Activated T-helper 2 cell treated with anti-CD3 and anti-CD28 coated beads, Interferon-gamma antibody, Interleukin-2, Interleukin-4, amounts not matched to agents 10 μg/mL and 5 μg/mL and 100 μg/mL, durations not matched to agents 14 hours and 24 hours and 36 hours (primary cell): ENCODE results near the gene CALD1. TPM values are rescaled to one million over a fixed set of nuclear protein-coding genes. Genes with fewer than 3 reads are reported as not detected.

Source experiments
- DNase-seq: peaks from one replicate; pipeline ENCODE4 v3.0.0; 2021; ENCODE audit warnings: low spot score
- H3K27ac Mint-ChIP-seq: one replicate; pipeline ENCODE4 v1.8.0; 2021; ENCODE audit warnings: mixed read lengths
- H3K27me3 Mint-ChIP-seq: one replicate; pipeline ENCODE4 v1.8.0; 2021; ENCODE audit warnings: low read depth, mixed read lengths
- H3K36me3 Mint-ChIP-seq: one replicate; pipeline ENCODE4 v1.8.0; 2021; ENCODE audit warnings: low read depth, mixed read lengths
- H3K4me1 Mint-ChIP-seq: one replicate; pipeline ENCODE4 v1.8.0; 2021; ENCODE audit warnings: low read depth, mixed read lengths
- H3K4me3 Mint-ChIP-seq: one replicate; pipeline ENCODE4 v1.8.0; 2021; ENCODE audit warnings: low read depth, mild to moderate bottlenecking, moderate library complexity, mixed read lengths
- H3K9me3 Mint-ChIP-seq: one replicate; pipeline ENCODE4 v1.8.0; 2021; ENCODE audit warnings: mixed read lengths
- intact Hi-C: fragments of 100-400 bp; cut with micrococcal nuclease; formaldehyde crosslinking; loops from one replicate; pipeline ENCODE4 v1.15.1; 2023
- total RNA-seq: library from RNA; stranded (reverse); gene quantifications from 2 replicates; pipeline ENCODE4 v1.2.3, GENCODE V29; 2022

The CALD1 gene
- total RNA-seq, 1 donor from 2014 or later, result 10.1 TPM

DNA sequence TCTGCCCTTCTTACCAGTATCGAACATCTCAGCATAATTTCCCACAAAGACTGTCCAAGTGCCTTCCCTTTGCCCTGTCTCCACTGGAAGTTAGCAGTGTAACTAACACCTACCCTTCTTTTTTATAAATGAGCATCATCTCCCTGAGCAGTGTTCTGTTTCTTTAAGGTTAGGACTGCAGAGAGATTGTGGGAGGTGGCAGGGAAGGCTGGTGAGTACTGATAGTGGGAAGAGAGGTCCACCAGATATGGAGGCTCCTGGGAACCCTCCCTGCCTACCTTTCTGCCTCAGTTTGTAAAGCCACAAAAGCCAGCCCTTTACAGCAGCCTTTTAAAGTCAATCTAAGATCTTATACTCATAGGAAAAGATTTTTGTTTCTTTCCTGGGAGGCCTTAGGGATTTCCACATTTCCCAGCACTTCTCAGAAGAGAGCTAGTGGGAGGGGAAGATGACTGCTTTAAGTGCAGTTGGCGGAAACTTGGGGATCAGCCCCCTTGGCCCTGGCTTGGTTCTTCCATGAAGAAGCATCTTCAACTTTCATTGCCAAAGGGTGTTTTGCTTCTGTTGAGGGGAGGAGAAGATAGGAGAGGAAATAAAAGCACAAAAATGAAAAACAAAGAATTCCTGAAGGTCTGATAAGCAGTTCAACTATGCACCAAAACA is 36.6 kb upstream of the CALD1 start:
- Mint-ChIP-seq H3K27me3 (no peaks in the 10 kb centered on the region), H3K36me3 (peaks cover 25% of the 10 kb centered on the region), H3K9me3 (peaks cover 5% of the 10 kb centered on the region), H3K4me3 (no peak overlapping the region), H3K4me1 (peaks cover 44% of the 10 kb centered on the region), H3K27ac (peak overlapping the region; percentile 53)
- DNase-seq, result no peak
- intact Hi-C loops, result no loop called here

DNA sequence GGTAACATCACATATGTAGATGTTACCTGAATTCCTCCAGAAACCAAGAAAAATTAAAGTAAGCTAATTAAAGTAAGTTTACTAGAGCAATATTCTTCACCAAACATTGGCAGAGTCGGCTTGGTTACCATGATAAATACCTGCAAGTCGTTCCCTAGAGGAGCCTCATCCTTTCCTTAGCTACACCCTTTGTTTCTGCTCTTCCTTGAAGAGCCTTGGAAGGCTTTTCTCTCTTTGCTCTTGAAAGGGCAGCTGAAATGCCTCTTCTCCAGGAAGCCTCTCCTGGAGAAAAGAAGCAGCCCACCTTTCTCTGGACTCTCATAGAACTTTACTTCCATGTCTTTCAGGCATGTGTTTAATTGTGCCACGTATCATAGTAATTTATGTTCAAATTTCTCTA is 34.9 kb upstream of the CALD1 start:
- Mint-ChIP-seq H3K27me3 (no peaks in the 10 kb centered on the region), H3K4me1 (peaks cover 32% of the 10 kb centered on the region), H3K36me3 (peaks cover 21% of the 10 kb centered on the region), H3K27ac (no peak overlapping the region), H3K4me3 (no peak overlapping the region), H3K9me3 (peaks cover 5% of the 10 kb centered on the region)
- intact Hi-C loops, result no loop called here
- DNase-seq, result no peak

DNA sequence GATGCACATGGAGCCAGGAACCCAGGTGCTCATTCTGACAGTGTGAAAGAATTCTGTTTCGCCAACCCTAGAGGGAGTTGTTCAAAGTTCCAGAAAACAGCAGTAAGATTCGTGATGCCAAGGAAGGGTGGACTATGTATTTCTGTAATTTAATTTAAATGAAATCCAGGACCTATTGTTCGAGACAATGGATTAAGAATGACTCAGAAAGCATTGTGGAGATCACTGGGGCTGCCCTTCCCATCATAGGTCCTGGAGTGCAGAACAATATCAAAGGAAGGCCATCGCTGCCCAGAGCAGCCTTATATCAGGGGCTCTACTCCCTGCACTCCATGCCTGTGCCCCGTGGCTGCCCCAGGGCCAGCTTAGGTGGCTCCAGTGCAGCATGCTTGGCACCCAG is 32.1 kb upstream of the CALD1 start:
- Mint-ChIP-seq H3K27ac (no peak overlapping the region), H3K4me1 (peaks cover 43% of the 10 kb centered on the region), H3K36me3 (peaks cover 5% of the 10 kb centered on the region), H3K4me3 (no peak overlapping the region), H3K9me3 (no peaks in the 10 kb centered on the region), H3K27me3 (no peaks in the 10 kb centered on the region)
- DNase-seq, result no peak
- intact Hi-C loops, result no loop called here

DNA sequence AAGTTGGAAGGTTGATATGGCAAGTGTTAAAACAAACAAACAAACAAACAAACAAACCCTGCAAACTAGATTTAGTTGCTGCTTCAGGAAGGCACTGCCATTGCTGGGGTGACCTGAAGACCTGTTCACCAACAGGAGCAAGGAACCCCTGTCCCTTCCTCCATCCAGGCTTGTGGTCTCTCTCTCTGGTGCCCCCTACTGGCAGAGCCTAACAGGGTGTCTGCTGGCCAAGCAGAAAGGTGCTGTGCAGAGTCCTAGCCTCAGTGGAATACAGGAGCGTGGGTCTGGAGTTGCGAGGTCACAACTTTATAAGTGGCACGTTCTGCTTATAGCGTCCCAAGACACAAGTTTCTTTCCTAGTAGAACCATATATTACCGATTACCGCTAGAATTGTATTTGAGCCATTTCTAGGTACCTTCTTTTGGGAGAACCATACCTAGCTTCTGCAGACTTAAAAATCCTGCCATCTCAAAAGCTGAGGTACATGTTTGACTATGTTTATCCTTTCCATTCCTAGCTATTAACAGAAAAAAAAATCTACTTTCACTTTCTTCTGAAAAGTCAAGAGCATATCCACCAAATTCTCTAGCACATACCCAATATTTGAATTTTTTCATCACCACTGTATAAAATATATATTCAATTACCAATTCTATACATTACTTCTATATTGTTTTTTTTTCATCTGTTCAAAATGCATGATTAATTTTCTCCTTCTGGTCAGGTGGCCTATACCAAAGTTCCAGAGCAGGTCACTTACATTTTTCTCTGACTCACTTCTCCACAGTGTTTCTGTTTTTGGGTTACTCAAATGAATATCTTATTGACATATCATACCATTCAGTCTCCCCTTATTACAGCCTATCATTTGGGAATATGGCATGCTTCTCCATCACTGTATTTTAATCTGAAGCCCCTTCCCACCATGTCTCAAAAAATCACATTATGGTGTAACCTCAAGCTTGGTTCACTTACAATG is 29.1 kb upstream of the CALD1 start:
- H3K27ac Mint-ChIP-seq, result peak overlapping the region; percentile 59
- no peaks in the 10 kb centered on the region for H3K27me3 Mint-ChIP-seq
- H3K4me1 Mint-ChIP-seq, result peaks cover 35% of the 10 kb centered on the region
- intact Hi-C loops, result loop anchor here (1.0 to 5.0 kb wide), 6 partner anchors 12 to 197 kb away; no protein-coding TSS in a partner anchor
- no peaks in the 10 kb centered on the region for H3K9me3 Mint-ChIP-seq
- no peaks in the 10 kb centered on the region for H3K36me3 Mint-ChIP-seq
- no peak overlapping the region for H3K4me3 Mint-ChIP-seq
- peak; percentile 22 for DNase-seq

DNA sequence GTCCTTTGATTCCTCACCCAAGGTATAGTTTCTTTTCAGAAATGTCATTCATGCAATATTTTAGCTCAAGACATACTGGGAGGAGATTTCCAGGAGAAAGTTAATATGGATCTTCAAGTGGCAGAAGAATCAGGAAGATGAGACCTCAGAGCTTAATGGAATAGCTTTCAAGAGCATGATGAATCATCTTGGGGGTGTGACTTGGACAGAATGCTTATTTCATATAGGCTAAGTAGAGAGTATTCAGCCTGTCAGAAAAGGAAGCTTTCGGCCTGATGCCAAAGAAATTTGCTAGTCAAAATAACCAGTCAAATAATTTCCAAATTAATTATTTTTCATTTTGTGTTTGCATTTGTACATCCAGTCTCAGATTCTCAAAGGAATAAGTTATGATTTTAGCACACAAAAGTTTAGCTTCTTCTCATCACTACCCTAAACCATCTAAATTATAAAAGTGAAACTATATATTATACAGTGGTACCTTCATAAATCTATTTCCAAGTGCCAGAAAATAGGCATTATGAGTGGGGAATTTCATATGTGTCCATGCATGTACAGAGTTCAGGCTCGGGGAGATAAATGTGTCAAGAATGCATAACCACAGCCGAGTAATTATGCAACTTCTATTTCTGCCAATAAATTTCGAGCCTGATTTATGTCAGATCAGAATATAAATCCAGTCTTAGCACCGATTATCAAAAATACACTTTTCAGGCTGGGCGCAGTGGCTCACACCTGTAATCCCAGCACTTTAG is 27.3 kb upstream of the CALD1 start:
- H3K4me3 Mint-ChIP-seq, result no peak overlapping the region
- no peaks in the 10 kb centered on the region for H3K27me3 Mint-ChIP-seq
- H3K36me3 Mint-ChIP-seq, result no peaks in the 10 kb centered on the region
- H3K4me1 Mint-ChIP-seq, result peaks cover 30% of the 10 kb centered on the region
- no peaks in the 10 kb centered on the region for H3K9me3 Mint-ChIP-seq
- intact Hi-C loops, result loop anchor here (5.0 kb wide), 2 partner anchors 105 to 195 kb away; no protein-coding TSS in a partner anchor
- peak overlapping the region; percentile 51 for H3K27ac Mint-ChIP-seq
- no peak for DNase-seq

DNA sequence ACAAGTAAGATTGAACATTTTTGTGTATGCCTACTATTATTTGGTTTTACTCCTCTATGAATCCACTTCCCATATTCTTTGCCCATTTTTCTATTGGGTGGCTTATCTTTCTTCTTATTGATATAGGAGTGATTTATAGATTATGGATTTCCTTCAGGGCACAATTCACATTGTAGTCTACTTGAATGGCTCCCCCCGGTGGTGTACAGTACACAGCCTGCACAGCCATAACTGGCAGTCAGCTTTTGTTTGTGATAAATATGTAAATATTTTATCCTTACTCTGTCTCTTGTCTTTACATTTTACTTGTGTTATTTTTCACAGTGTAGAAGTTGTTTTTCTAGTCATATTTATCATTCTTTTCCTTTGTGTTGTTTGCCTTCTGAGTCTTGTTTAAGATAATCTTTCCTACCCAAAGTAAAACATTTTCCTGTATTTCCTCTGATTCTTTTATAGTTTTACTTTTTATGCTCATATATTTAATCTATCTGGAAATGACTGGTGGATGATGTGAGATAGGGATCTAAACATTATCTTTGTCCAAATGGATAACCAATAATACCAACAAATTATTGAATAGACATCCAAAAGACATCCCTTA is 23.9 kb upstream of the CALD1 start:
- Mint-ChIP-seq H3K27ac (no peak overlapping the region), H3K9me3 (no peaks in the 10 kb centered on the region), H3K4me1 (peaks cover 28% of the 10 kb centered on the region), H3K27me3 (no peaks in the 10 kb centered on the region), H3K36me3 (no peaks in the 10 kb centered on the region), H3K4me3 (no peak overlapping the region)
- no peak for DNase-seq
- intact Hi-C loops, result loop anchor here (1.0 kb wide), 1 partner anchor 31 kb away; no protein-coding TSS in a partner anchor

DNA sequence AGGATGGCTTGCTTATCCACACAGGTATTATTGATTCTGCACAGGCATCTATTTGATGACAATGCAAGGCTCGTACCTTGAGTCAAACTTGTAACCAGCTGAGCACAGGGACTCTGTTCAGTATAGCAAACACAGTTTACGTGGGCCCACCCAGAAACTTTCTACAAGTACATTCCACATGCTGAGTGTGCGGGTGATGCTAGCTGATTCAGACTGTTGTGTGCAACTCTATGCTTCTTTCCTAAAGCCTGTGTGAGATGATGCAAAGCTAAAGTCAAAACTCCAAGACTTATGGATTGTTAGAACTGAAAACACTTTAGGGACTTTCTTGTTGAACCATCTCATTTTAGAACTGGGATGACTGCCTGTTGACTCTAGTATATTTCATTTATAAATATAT is 21.5 kb upstream of the CALD1 start:
- Mint-ChIP-seq H3K4me3 (no peak overlapping the region), H3K27ac (no peak overlapping the region), H3K9me3 (no peaks in the 10 kb centered on the region), H3K27me3 (no peaks in the 10 kb centered on the region), H3K4me1 (peaks cover 22% of the 10 kb centered on the region), H3K36me3 (no peaks in the 10 kb centered on the region)
- no peak for DNase-seq
- intact Hi-C loops, result no loop called here

DNA sequence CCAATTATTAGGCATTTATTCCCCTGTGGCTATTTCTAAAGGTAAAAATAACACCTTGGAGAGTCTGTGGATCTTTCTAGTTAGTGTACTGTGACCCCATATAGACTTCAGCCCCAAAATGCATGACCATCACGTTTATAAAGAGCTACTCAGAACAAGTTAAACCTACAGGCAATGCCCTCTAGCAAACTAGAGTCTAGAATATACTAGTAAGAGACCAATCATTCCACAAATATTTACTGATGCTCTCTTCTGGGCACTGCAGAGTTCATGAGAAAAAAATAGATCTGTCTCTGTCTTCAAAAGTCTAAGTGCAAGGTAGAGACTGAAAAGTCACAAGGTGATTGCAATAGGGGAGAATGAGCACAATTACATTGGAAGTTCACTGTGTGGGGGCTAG is 20.5 kb upstream of the CALD1 start:
- no peak for DNase-seq
- H3K4me3 Mint-ChIP-seq, result no peak overlapping the region
- H3K36me3 Mint-ChIP-seq, result no peaks in the 10 kb centered on the region
- H3K9me3 Mint-ChIP-seq, result no peaks in the 10 kb centered on the region
- no peak overlapping the region for H3K27ac Mint-ChIP-seq
- H3K27me3 Mint-ChIP-seq, result no peaks in the 10 kb centered on the region
- peaks cover 20% of the 10 kb centered on the region for H3K4me1 Mint-ChIP-seq
- intact Hi-C loops, result no loop called here

DNA sequence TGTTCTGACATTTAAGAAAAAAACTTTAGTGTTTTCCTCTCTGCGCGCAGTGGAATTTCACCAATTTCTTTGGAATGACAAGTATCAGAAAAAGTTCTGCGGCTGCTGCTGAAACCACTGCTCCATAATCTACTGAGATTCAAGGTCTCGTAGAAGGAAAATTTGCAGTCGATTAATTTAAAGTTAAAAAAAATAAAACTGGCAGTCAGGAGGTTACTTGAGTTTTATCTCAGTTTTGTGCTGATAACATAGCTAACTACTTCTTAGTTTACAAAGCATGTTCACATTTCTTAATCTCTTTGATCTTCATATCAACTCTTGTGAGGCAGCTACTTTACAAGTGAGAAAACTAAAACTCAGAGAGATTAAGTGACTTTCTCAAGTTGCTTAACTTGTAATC is 18.2 kb upstream of the CALD1 start:
- DNase-seq, result no peak
- intact Hi-C loops, result no loop called here
- Mint-ChIP-seq H3K27ac (no peak overlapping the region), H3K27me3 (no peaks in the 10 kb centered on the region), H3K4me3 (no peak overlapping the region), H3K9me3 (no peaks in the 10 kb centered on the region), H3K36me3 (no peaks in the 10 kb centered on the region), H3K4me1 (peaks cover 14% of the 10 kb centered on the region)

DNA sequence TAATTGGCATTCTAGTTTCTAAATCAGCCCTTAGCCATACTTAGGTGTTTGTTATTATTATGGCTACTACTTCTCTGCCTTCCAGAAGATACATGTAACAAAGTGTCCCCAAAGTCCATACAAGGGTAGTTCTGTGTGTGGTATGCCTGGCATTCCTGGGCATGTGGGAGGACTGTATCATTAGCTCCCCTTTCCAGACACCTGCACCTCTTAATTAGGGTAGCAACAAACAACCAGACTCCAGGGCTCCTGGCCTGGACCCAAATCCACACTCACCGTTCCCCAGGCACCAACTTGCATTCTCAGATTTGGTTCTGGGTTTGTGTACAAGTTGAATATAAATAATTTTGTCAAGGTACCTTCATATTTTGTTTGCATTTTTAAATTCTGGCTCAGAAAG is 15.5 kb upstream of the CALD1 start:
- no peaks in the 10 kb centered on the region for H3K36me3 Mint-ChIP-seq
- no peak overlapping the region for H3K27ac Mint-ChIP-seq
- no peaks in the 10 kb centered on the region for H3K9me3 Mint-ChIP-seq
- intact Hi-C loops, result no loop called here
- H3K4me1 Mint-ChIP-seq, result peaks cover 14% of the 10 kb centered on the region
- no peak overlapping the region for H3K4me3 Mint-ChIP-seq
- no peak for DNase-seq
- no peaks in the 10 kb centered on the region for H3K27me3 Mint-ChIP-seq

DNA sequence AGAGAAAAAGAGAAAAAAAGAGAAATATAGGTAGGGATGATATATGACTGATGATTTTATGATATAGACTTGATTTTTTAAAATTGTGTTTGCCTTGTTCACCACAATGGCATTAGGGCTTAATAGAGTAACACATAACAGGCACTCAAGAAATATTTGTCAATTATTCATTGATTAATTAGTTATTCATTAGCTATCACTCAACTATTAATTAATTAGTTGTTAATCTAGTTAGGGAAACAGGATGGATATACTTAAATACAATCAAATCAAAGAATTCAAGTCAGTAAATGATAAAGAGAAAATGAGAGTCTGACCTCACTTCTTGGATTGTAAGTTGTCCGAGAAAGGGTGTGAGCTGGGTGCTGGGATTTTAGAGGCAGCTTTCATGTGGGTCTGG is 15.1 kb upstream of the CALD1 start:
- no peaks in the 10 kb centered on the region for H3K27me3 Mint-ChIP-seq
- H3K27ac Mint-ChIP-seq, result no peak overlapping the region

DNA sequence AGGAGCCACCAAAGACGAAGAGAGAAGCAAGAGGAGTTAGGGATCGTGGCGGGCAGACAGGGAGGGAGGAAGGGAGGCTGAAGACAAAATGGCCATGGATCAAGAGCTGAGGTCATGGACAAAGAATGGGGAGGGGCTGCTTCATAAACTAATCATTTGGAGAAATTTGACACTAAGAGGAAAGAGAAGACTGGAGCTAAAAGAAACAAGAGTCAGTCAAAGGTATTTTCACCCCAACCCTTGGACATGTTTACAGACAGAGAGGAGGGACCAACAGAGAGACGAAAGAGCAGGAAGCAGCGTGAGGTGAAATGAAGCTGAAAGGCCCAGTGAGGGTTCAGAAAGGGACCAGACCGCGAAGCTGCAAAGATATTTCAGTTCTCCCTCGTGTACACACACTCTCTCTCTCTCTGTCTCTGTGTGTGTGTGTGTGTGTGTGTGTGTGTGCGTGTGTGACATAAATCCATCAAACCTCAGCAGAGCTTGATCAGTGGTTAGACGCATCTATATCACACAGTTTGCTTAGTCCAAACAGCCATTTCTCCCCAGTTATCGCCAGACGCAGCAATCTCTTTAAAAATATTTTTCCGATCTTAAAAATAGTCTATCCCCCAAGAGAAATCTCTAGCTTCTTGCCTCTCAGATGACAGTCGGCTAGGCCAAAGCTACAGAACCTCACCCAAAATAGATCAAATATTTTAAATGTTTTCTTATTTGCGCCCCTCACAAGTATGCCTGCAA is 12.5 kb upstream of the CALD1 start:
- peaks cover 2% of the 10 kb centered on the region for H3K4me1 Mint-ChIP-seq
- H3K4me3 Mint-ChIP-seq, result no peak overlapping the region
- H3K9me3 Mint-ChIP-seq, result no peaks in the 10 kb centered on the region
- intact Hi-C loops, result no loop called here
- no peak for DNase-seq
- no peaks in the 10 kb centered on the region for H3K27me3 Mint-ChIP-seq
- no peaks in the 10 kb centered on the region for H3K36me3 Mint-ChIP-seq
- no peak overlapping the region for H3K27ac Mint-ChIP-seq

More for the DNA sequence above, 15.1 kb upstream of the CALD1 start:
- DNase-seq, result no peak
- H3K36me3 Mint-ChIP-seq, result no peaks in the 10 kb centered on the region
- H3K4me3 Mint-ChIP-seq, result no peak overlapping the region
- intact Hi-C loops, result no loop called here
- H3K9me3 Mint-ChIP-seq, result no peaks in the 10 kb centered on the region
- H3K4me1 Mint-ChIP-seq, result peaks cover 14% of the 10 kb centered on the region
